ENCODE measurements around the gene CLEC18A. TPM values are rescaled to one million over a fixed set of nuclear protein-coding genes. Genes with fewer than 3 reads are reported as not detected.
"Not testable (repeated sequence)": the region's sequence is repeated elsewhere in the genome, so short reads cannot be mapped to it uniquely, and the experiment has no call there.

The CLEC18A gene
- total RNA-seq, 4 donors from 2014 or later: 0.45 to 1.3 (median 0.99) TPM

DNA sequence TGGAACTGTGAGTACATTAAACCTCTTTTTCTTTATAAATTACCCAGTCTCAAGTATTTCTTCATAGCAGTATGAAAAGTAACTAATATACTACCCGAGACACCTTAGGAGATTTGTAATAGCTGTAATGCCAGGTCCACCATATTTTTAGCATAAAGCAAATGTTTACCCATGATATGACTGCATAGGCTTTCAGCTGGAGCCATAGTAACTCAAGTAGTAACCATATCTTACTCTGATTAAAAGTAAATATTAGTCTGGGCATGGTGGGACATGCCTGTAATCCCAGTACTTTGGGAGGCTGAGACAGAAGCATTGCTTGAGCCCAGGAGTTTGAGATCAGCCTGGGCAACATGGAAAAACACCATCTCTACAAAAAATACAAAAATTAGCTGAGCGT lies 52.4 kb downstream of the CLEC18A start:
- DNase-seq; H3K9me3 ChIP-seq; H3K4me3 ChIP-seq; intact Hi-C loops (cut with DNase I); H3K4me1 ChIP-seq; H3K27me3 ChIP-seq; H3K27ac ChIP-seq: not testable (repeated sequence)
- peaks cover 0 to 64% (median 4%) of the 10 kb centered on the region in 3 donors for H3K36me3 ChIP-seq
- WGBS, 2 donors: 40 to 83% methylated on average over 2 of the region's 2 CpGs

- H3K36me3 ChIP-seq: peaks cover 0 to 92% (median 0%) of the 10 kb centered on the region in 3 donors
- 72 to 81% methylated on average over 3 of the region's 3 CpGs for WGBS, 2 donors
- DNase-seq; H3K4me1 ChIP-seq; H3K27me3 ChIP-seq; H3K9me3 ChIP-seq; intact Hi-C loops (cut with DNase I); H3K27ac ChIP-seq; H3K4me3 ChIP-seq: not testable (repeated sequence)
These were observed 57.5 kb downstream of the CLEC18A start for GRCh38 chr16:70008604-70009003.

GRCh38 chr16:70010615-70011014 lies 59.5 kb downstream of the CLEC18A start:
- H3K9me3 ChIP-seq; H3K4me3 ChIP-seq; intact Hi-C loops (cut with DNase I); H3K4me1 ChIP-seq; H3K27me3 ChIP-seq; DNase-seq; H3K27ac ChIP-seq: not testable (repeated sequence)
- 75 to 90% methylated on average over 2 to 4 of the region's 8 CpGs for WGBS, 2 donors
- peaks cover 0 to 96% (median 0%) of the 10 kb centered on the region in 3 donors for H3K36me3 ChIP-seq

DNA sequence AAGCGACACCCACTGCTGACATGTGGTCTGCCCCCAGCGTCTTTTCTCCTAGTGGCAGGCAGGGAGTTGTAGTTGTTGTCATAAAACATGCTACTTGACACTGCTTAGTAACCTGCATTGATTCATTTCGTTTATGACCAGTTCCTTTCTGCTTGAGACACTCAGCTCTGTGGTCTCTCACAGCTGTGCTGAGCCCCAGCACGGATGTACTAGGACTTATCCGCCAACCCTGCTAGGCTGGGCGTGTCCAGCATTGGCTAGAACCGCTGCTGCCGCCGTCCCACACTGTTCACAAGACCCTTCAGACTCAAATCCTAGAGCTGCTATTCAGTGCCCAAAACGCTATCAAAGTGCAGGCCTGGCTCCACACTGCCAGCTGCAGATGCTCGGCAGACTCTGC lies 60.0 kb downstream of the CLEC18A start:
- DNase-seq; H3K9me3 ChIP-seq; intact Hi-C loops (cut with DNase I); H3K4me1 ChIP-seq; H3K27me3 ChIP-seq; H3K27ac ChIP-seq; H3K4me3 ChIP-seq: not testable (repeated sequence)
- 82 to 91% methylated on average over 3 to 5 of the region's 11 CpGs for WGBS, 2 donors
- H3K36me3 ChIP-seq: peaks cover 0 to 99% (median 0%) of the 10 kb centered on the region in 3 donors

GRCh38 chr16:70012354-70012753 lies 61.2 kb downstream of the CLEC18A start:
- H3K36me3 ChIP-seq: peaks cover 0 to 99% (median 0%) of the 10 kb centered on the region in 3 donors
- H3K9me3 ChIP-seq; H3K27ac ChIP-seq; DNase-seq; H3K4me3 ChIP-seq; intact Hi-C loops (cut with DNase I); H3K4me1 ChIP-seq; H3K27me3 ChIP-seq: not testable (repeated sequence)
- 90% methylated on average over 11 of the region's 11 CpGs for WGBS, 2 donors

DNA sequence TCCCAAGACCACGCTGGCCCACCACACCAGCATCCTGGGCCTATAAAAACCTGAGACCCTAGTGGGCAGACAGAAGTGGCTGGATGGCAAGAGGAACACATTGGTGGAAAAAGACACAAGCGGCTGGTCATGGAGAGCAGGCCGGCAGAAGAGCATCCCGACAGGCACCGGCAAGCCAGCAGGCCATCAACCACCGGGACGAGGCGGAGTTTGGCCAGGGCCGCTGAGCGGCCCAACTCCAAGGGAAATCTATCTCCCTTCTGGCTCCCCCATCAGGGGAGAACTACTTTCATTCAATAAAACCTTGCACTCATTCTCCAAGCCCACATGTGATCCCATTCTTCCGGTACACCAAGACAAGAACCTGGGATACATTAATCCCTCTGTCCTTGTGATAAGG lies 61.8 kb downstream of the CLEC18A start:
- intact Hi-C loops (cut with DNase I); H3K9me3 ChIP-seq; H3K4me1 ChIP-seq; DNase-seq; H3K4me3 ChIP-seq; H3K27ac ChIP-seq; H3K27me3 ChIP-seq: not testable (repeated sequence)
- WGBS, 2 donors: 90 to 93% methylated on average over 9 to 10 of the region's 11 CpGs
- H3K36me3 ChIP-seq: peaks cover 0 to 99% (median 0%) of the 10 kb centered on the region in 3 donors

Small RNA genes lying within 50 kb of the gene (small RNA-seq; reads per million reads assigned to genes)
- gene AC026468.1 (0 reads per million in 4 donors), gene MIR140 (115 to 212 (median 177) reads per million in 4 donors)

Other genes with a start within 250 kb of the CLEC18A start
- gene NQO1, start 224.8 kb upstream of the CLEC18A start, total RNA-seq: 100 to 1,000 TPM; 152 to 442 (median 247) TPM
- 10 to 100 TPM; 34.4 to 55.1 (median 45.2) TPM for gene NOB1, start 196.4 kb upstream of the CLEC18A start, total RNA-seq
- 10 to 100 TPM; 23.4 to 32.8 (median 29.6) TPM for gene WWP2, start 189.0 kb upstream of the CLEC18A start, total RNA-seq
- gene PDPR, start 163.0 kb downstream of the CLEC18A start, total RNA-seq: 10 to 100 TPM in 3 of 4 donors, 1 to 10 TPM in 1; 5.0 to 24.6 (median 11.7) TPM
- 1 to 10 TPM in 1 of 4 donors, under 1 TPM in 2, not detected in 1; 0.11 to 1.3 (median 0.40) TPM for gene CLEC18C, start 222.5 kb downstream of the CLEC18A start, total RNA-seq